A673 (cell line): ENCODE results near the gene NDUFS7.

Experiments
- CTCF ChIP-seq: fragments of 300-800, 200-600 bp; sonication (generic); conservative IDR thresholded peaks from 2 replicates; pipeline ENCODE4 v1.5.1; 2017; ENCODE audit warnings: low read depth, mild to moderate bottlenecking, antibody characterized with exemption, low read length, moderate library complexity, mixed read lengths
- EZH2 ChIP-seq: fragments of 200-600 bp; sonication (generic); IDR thresholded peaks from 2 replicates; pipeline ENCODE4 v1.6.1; 2017; ENCODE audit warnings: borderline replicate concordance, low read depth, mild to moderate bottlenecking, mixed read lengths, antibody characterized with exemption, low read length; ENCODE audit not compliant: poor library complexity, severe bottlenecking

GRCh38 chr19:1356508-1356865 is 27.2 kb upstream of the NDUFS7 start:
- no peak for TF ChIP-seq CTCF
- TF ChIP-seq EZH2 = no peak
